Peyer's patch (tissue), 4 donors: ENCODE data around the gene CNTNAP2.

Experiments
- POLR2A ChIP-seq, 2 donors: fragments of 450-650 bp; IDR thresholded peaks; one replicate each; pipeline ENCODE4 v1.5.1; 2017; ENCODE audit warnings: antibody characterized with exemption in 2 of 2, mild to moderate bottlenecking in 2 of 2, moderate library complexity in 2 of 2
- TF ChIP-seq, protein P1 (sequence below), 6 experiments: fragments of 450-650 bp in 4 of 6; fragments of 200-600 bp in 2 of 6; sonication (generic) in 1 of 6; IDR thresholded peaks; one replicate each; pipeline ENCODE4 v1.5.1; 2017 to 2019; ENCODE audit warnings: antibody characterized with exemption in 6 of 6, mild to moderate bottlenecking in 3 of 6, moderate library complexity in 1 of 6

DNA sequence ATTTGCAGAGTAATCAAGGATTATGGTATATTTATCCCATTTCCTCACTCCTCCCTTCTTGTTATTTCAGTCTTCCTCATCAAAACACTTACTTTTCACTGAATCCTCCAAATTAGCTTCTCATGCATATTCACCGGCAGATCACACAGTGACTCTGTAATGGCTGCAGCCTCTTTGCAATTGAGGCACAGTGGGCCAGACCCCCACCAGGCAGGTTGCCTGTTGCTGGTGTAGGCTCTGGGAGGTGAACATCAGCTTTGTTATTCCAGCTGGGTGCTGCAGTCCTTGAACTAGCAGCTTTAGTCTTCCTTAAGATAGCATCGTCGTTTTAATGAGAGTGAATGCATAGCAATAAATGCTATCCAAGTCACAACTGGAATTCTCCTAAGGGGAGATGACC lies 449.3 kb downstream of the CNTNAP2 start:
- TF ChIP-seq POLR2A (IDR thresholded peaks at IDR 0.05) = no peak
- TF ChIP-seq, protein P1, sequence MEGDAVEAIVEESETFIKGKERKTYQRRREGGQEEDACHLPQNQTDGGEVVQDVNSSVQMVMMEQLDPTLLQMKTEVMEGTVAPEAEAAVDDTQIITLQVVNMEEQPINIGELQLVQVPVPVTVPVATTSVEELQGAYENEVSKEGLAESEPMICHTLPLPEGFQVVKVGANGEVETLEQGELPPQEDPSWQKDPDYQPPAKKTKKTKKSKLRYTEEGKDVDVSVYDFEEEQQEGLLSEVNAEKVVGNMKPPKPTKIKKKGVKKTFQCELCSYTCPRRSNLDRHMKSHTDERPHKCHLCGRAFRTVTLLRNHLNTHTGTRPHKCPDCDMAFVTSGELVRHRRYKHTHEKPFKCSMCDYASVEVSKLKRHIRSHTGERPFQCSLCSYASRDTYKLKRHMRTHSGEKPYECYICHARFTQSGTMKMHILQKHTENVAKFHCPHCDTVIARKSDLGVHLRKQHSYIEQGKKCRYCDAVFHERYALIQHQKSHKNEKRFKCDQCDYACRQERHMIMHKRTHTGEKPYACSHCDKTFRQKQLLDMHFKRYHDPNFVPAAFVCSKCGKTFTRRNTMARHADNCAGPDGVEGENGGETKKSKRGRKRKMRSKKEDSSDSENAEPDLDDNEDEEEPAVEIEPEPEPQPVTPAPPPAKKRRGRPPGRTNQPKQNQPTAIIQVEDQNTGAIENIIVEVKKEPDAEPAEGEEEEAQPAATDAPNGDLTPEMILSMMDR (IDR thresholded peaks at IDR 0.05) = no peak
